IMR-90 (cell line): ENCODE measurements around the gene REPIN1. TPM values are rescaled to one million over a fixed set of nuclear protein-coding genes. Genes with fewer than 3 reads are reported as not detected.

Experiments
- ATAC-seq: fragments of 200-7000 bp; cut with Tn5 transposase; 2 replicates; pipeline ENCODE4 v1.9.1; 2020; ENCODE audit warnings: low read depth, mild to moderate bottlenecking, moderate library complexity
- BruUV-seq: library from RNA; stranded (reverse); fragments of 400-500 nt; replicated peaks from 2 replicates; lab custom pipeline; 2021; lab: Mats Ljungman, UMichigan
- CTCF ChIA-PET: fragments of 300-600 bp; formaldehyde crosslinking; extraction: SDS; loops from one replicate; lab custom pipeline; 2021; ENCODE audit warnings: antibody characterized with exemption; lab: Yijun Ruan, JAX
- POLR2A ChIA-PET: fragments of 300-600 bp; sonication (Branson Sonifier 250); formaldehyde crosslinking; loops from one replicate; lab custom pipeline; 2022; ENCODE audit warnings: antibody characterized with exemption; ENCODE audit not compliant: unreplicated experiment; lab: Charles Lee
- DNase-seq: peaks from one replicate; pipeline ENCODE4 v3.0.0; 2013
- H2AFZ ChIP-seq: replicated peaks from 2 replicates; pipeline ENCODE3; 2013; ENCODE audit warnings: low read length, mild to moderate bottlenecking; ENCODE audit not compliant: poor library complexity
- H2AK5ac ChIP-seq: 2 replicates; pipeline ENCODE4 v1.6.1; 2013; ENCODE audit warnings: low read depth, low read length, inconsistent platforms
- H2AK9ac ChIP-seq: replicated peaks from 2 replicates; pipeline ENCODE3; 2013; ENCODE audit warnings: mild to moderate bottlenecking, low read depth, low read length, moderate library complexity; ENCODE audit not compliant: poor library complexity
- H2BK120ac ChIP-seq: 2 replicates; pipeline ENCODE4 v1.6.1; 2013; ENCODE audit warnings: low read depth, low read length, inconsistent platforms
- H2BK15ac ChIP-seq: 3 replicates; pipeline ENCODE4 v1.6.1; 2013; ENCODE audit warnings: low read depth, low read length, inconsistent platforms
- H2BK20ac ChIP-seq: 2 replicates; pipeline ENCODE4 v1.6.1; 2013; ENCODE audit warnings: low read depth, mild to moderate bottlenecking, inconsistent platforms, low read length, moderate library complexity
- H2BK5ac ChIP-seq: 2 replicates; pipeline ENCODE4 v1.6.1; 2013; ENCODE audit warnings: mild to moderate bottlenecking, low read depth, low read length, inconsistent platforms; ENCODE audit not compliant: poor library complexity, severe bottlenecking
- H3K14ac ChIP-seq: replicated peaks from 2 replicates; pipeline ENCODE4 v1.6.1; 2013; ENCODE audit warnings: low read depth, low read length, inconsistent platforms
- H3K18ac ChIP-seq: 2 replicates; pipeline ENCODE4 v1.6.1; 2013; ENCODE audit warnings: low read depth, low read length, control low read depth
- H3K23ac ChIP-seq: 2 replicates; pipeline ENCODE4 v1.6.1; 2013; ENCODE audit warnings: low read depth, low read length, inconsistent platforms
- H3K27ac ChIP-seq: 2 replicates; pipeline ENCODE4 v1.5.1; 2013; ENCODE audit warnings: mild to moderate bottlenecking, control low read depth, low read length; ENCODE audit not compliant: insufficient read depth
- H3K27me3 ChIP-seq: 2 replicates; pipeline ENCODE4 v1.6.1; 2013; ENCODE audit warnings: low read length; ENCODE audit not compliant: control insufficient read depth, insufficient read depth
- H3K36me3 ChIP-seq: 2 replicates; pipeline ENCODE4 v1.6.1; 2013; ENCODE audit warnings: low read length, mixed read lengths; ENCODE audit not compliant: control insufficient read depth, insufficient read depth
- H3K4ac ChIP-seq: 2 replicates; pipeline ENCODE4 v1.6.1; 2013; ENCODE audit warnings: low read depth, low read length, inconsistent platforms
- H3K4me1 ChIP-seq: 2 replicates; pipeline ENCODE4 v1.6.1; 2013; ENCODE audit warnings: low read length, mixed read lengths; ENCODE audit not compliant: control insufficient read depth, insufficient read depth
- H3K4me2 ChIP-seq: 2 replicates; pipeline ENCODE4 v1.6.1; 2013; ENCODE audit warnings: low read depth, mild to moderate bottlenecking, control low read depth, low read length, moderate library complexity
- H3K4me3 ChIP-seq: 2 replicates; pipeline ENCODE4 v1.5.1; 2013; ENCODE audit warnings: low read depth, mild to moderate bottlenecking, control low read depth, low read length, moderate library complexity; ENCODE audit not compliant: insufficient read depth
- H3K56ac ChIP-seq: 2 replicates; pipeline ENCODE4 v1.6.1; 2013; ENCODE audit warnings: low read length, inconsistent platforms; ENCODE audit not compliant: insufficient read depth; ENCODE audit errors: extremely low read depth
- H3K79me1 ChIP-seq, 2 experiments: 2 replicates each; pipeline ENCODE4 v1.6.1; 2013; ENCODE audit warnings: low read length in 2 of 2, inconsistent platforms in 1 of 2, low read depth in 1 of 2
- H3K9ac ChIP-seq: 2 replicates; pipeline ENCODE4 v1.6.1; 2013; ENCODE audit warnings: low read depth, low read length, control low read depth
- H3K9me1 ChIP-seq: 2 replicates; pipeline ENCODE4 v1.6.1; 2013; ENCODE audit warnings: low read length, inconsistent platforms; ENCODE audit not compliant: insufficient read depth
- H3K9me3 ChIP-seq: 2 replicates; pipeline ENCODE4 v1.6.1; 2013; ENCODE audit warnings: low read length; ENCODE audit not compliant: control insufficient read depth, insufficient read depth
- H4K20me1 ChIP-seq: 2 replicates; pipeline ENCODE4 v1.6.1; 2013; ENCODE audit warnings: low read length, inconsistent platforms; ENCODE audit not compliant: insufficient read depth
- H4K5ac ChIP-seq: 2 replicates; pipeline ENCODE4 v1.6.1; 2013; ENCODE audit warnings: mild to moderate bottlenecking, low read depth, low read length, control low read depth
- H4K8ac ChIP-seq, 2 experiments: 2 replicates each; pipeline ENCODE4 v1.6.1; 2013; ENCODE audit warnings: low read depth in 2 of 2, low read length in 2 of 2, control low read depth in 1 of 2, inconsistent platforms in 1 of 2
- H4K91ac ChIP-seq: 2 replicates; pipeline ENCODE4 v1.6.1; 2013; ENCODE audit warnings: low read depth, low read length, inconsistent platforms; ENCODE audit not compliant: insufficient read depth
- BHLHE40 ChIP-seq: fragments of 150-350 bp; IDR thresholded peaks from 2 replicates; pipeline ENCODE4 v1.6.1; 2016; ENCODE audit warnings: mild to moderate bottlenecking, low read depth, low read length
- CEBPB ChIP-seq: IDR thresholded peaks from 2 replicates; pipeline ENCODE4 v1.6.1; 2012; ENCODE audit warnings: low read depth, low read length, improper control_type of control experiment
- CHD1 ChIP-seq: IDR thresholded peaks from 2 replicates; pipeline ENCODE4 v1.6.1; 2012; ENCODE audit warnings: low read depth, low read length, improper control_type of control experiment
- MAFK ChIP-seq: IDR thresholded peaks from 2 replicates; pipeline ENCODE4 v1.6.1; 2012; ENCODE audit warnings: low read depth, low read length, improper control_type of control experiment
- MXI1 ChIP-seq: IDR thresholded peaks from 2 replicates; pipeline ENCODE4 v1.6.1; 2012; ENCODE audit warnings: low read depth, mild to moderate bottlenecking, low read length, moderate library complexity, borderline replicate concordance
- POLR2A ChIP-seq: IDR thresholded peaks from 2 replicates; pipeline ENCODE4 v1.6.1; 2012; ENCODE audit warnings: mild to moderate bottlenecking, low read depth, low read length
- RAD21 ChIP-seq: IDR thresholded peaks from 2 replicates; pipeline ENCODE4 v1.6.1; 2012; ENCODE audit warnings: low read length, improper control_type of control experiment
- RCOR1 ChIP-seq: IDR thresholded peaks from 2 replicates; pipeline ENCODE4 v1.6.1; 2012; ENCODE audit warnings: mild to moderate bottlenecking, low read length, improper control_type of control experiment; ENCODE audit not compliant: insufficient replicate concordance
- RFX5 ChIP-seq: IDR thresholded peaks from 2 replicates; pipeline ENCODE4 v1.8.0; 2012; ENCODE audit warnings: low read depth, mild to moderate bottlenecking, low read length, moderate library complexity
- SMC3 ChIP-seq: fragments of 150-350 bp; IDR thresholded peaks from 2 replicates; pipeline ENCODE4 v1.6.1; 2016; ENCODE audit warnings: low read depth, mild to moderate bottlenecking, antibody characterized with exemption, low read length, moderate library complexity
- WGBS, 2 experiments: methylation state at CpG; one replicate each; pipeline versions ENCODE4 v1.1.5 to v1.1.7; 2013; ENCODE audit warnings: missing lambda C conversion rate in 2 of 2; ENCODE audit not compliant: insufficient read length in 1 of 2; ENCODE audit errors: extremely low coverage in 2 of 2; 5-methylcytosine and 5-hydroxymethylcytosine counted together
- dilution Hi-C: fragments of 300-500 bp; cut with HindIII; formaldehyde crosslinking; loops from one replicate; pipeline ENCODE4 v1.14.3; 2018; ENCODE audit warnings: low sequenced_read_pairs; ENCODE audit not compliant: unreplicated experiment
- in situ Hi-C: fragments of 300-500 bp; cut with MboI; formaldehyde crosslinking; loops from 3 replicates; pipeline ENCODE4 v1.14.3; 2019; ENCODE audit warnings: low sequenced_read_pairs, inconsistent platforms, mixed read lengths
- intact Hi-C: fragments of 100-400 bp; cut with micrococcal nuclease; formaldehyde crosslinking; loops from 2 replicates; pipeline ENCODE4 v1.10.0; 2022
- polyA plus RNA-seq, 3 experiments: library from polyadenylated mRNA; depleted of rRNA; stranded (reverse); fragments of >200 nt; gene quantifications; 2 replicates each; pipeline ENCODE4 v1.2.3, GENCODE V29; 2012; ENCODE audit warnings: low replicate concordance in 1 of 3
- total RNA-seq: library from RNA; depleted of rRNA; stranded (reverse); fragments of >200 nt; gene quantifications from 2 replicates; pipeline ENCODE4 v1.2.3, GENCODE V29; 2012
- TF ChIP-seq, protein P1 (sequence below): fragments of 150-350 bp; IDR thresholded peaks from 2 replicates; pipeline ENCODE4 v1.6.1; 2016; ENCODE audit warnings: low read depth, mild to moderate bottlenecking, low read length, moderate library complexity, borderline replicate concordance
- TF ChIP-seq, protein P2 (sequence below): fragments of 150-350 bp; IDR thresholded peaks from 2 replicates; pipeline ENCODE4 v1.6.1; 2017; ENCODE audit warnings: mild to moderate bottlenecking, antibody characterized with exemption, low read length, low read depth

The REPIN1 gene
- total and polyA plus RNA-seq, 2 of the 4 experiments (the other 2 are of a cell fraction): 19.4 to 50.6 TPM

GRCh38 chr7:150337179-150337578 is 31.4 kb upstream of the REPIN1 start:
- no peak overlapping the region for H2AK9ac ChIP-seq
- 0 out of 2 replicates have a peak, but pooled peaks cover 3% of the 10 kb centered on the region for H4K20me1 ChIP-seq
- H2BK120ac ChIP-seq: no peak overlapping the region
- WGBS, 2 experiments: 84% methylated on average over 10 of the region's 18 CpGs; no CpG with 5 or more reads in 1 of the 2 experiments
- BruUV-seq: no TSS peak
- no peak overlapping the region for H2BK5ac ChIP-seq
- H4K8ac ChIP-seq: no peak overlapping the region
- TF ChIP-seq RFX5: no peak
- no peak for TF ChIP-seq MXI1
- TF ChIP-seq, protein P1, sequence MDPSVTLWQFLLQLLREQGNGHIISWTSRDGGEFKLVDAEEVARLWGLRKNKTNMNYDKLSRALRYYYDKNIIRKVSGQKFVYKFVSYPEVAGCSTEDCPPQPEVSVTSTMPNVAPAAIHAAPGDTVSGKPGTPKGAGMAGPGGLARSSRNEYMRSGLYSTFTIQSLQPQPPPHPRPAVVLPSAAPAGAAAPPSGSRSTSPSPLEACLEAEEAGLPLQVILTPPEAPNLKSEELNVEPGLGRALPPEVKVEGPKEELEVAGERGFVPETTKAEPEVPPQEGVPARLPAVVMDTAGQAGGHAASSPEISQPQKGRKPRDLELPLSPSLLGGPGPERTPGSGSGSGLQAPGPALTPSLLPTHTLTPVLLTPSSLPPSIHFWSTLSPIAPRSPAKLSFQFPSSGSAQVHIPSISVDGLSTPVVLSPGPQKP: no peak
- TF ChIP-seq POLR2A: no peak
- TF ChIP-seq RAD21: no peak
- no peak for TF ChIP-seq CHD1
- TF ChIP-seq, protein P2, sequence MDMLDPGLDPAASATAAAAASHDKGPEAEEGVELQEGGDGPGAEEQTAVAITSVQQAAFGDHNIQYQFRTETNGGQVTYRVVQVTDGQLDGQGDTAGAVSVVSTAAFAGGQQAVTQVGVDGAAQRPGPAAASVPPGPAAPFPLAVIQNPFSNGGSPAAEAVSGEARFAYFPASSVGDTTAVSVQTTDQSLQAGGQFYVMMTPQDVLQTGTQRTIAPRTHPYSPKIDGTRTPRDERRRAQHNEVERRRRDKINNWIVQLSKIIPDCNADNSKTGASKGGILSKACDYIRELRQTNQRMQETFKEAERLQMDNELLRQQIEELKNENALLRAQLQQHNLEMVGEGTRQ: no peak
- TF ChIP-seq CEBPB: no peak
- TF ChIP-seq RCOR1: no peak
- TF ChIP-seq MAFK: no peak
- no peak for TF ChIP-seq BHLHE40
- no peak for TF ChIP-seq SMC3
- H3K4ac ChIP-seq: no peak overlapping the region
- dilution Hi-C loops: no loop called here
- H3K14ac ChIP-seq: no peak overlapping the region
- H3K23ac ChIP-seq: no peak overlapping the region
- H3K27ac ChIP-seq: no peak overlapping the region
- peaks cover 3% of the 10 kb centered on the region; the same call in 1 of the 2 replicates for H3K9me3 ChIP-seq
- no peak overlapping the region for H4K91ac ChIP-seq
- H2AK5ac ChIP-seq: no peak overlapping the region
- H3K9ac ChIP-seq: no peak overlapping the region
- H3K4me3 ChIP-seq: no peak overlapping the region
- H3K36me3 ChIP-seq: no peaks in the 10 kb centered on the region
- peaks cover 33% of the 10 kb centered on the region for H3K4me1 ChIP-seq
- no peak overlapping the region for H2BK15ac ChIP-seq
- intact Hi-C loops: no loop called here
- POLR2A ChIA-PET: no interaction called here
- no peak overlapping the region for H3K4me2 ChIP-seq
- in situ Hi-C loops: no loop called here
- peaks cover 11% of the 10 kb centered on the region; the same call in 1 of the 2 replicates for H3K9me1 ChIP-seq
- CTCF ChIA-PET: interaction anchor here (0.6 kb wide), 1 partner anchor 30 kb away, joined by 3 read pairs; no protein-coding TSS in a partner anchor
- peaks cover 13% of the 10 kb centered on the region for H3K27me3 ChIP-seq
- no peak for DNase-seq
- H2BK20ac ChIP-seq: no peak overlapping the region
- H3K18ac ChIP-seq: no peak overlapping the region
- H2AFZ ChIP-seq: no peak overlapping the region
- H3K79me1 ChIP-seq: no peaks in the 10 kb centered on the region
- no peak for ATAC-seq
- no peak overlapping the region for H4K5ac ChIP-seq
- H3K56ac ChIP-seq: no peak overlapping the region
